SHP77 (cell line): ENCODE results near the gene LSAMP.

ENCODE experiments used
- DNase-seq, 2 experiments: peaks; one replicate each; lab custom pipeline; 2025; lab: John Stamatoyannopoulos, UW

Gene LSAMP

GRCh38 chr3:116164039-116164438 lies 281.2 kb downstream of the LSAMP start:
- no peak for DNase-seq

- DNase-seq = no peak
Observed at GRCh38 chr3:116161575-116162525, 283.4 kb downstream of the LSAMP start.

- DNase-seq = no peak
Observed at GRCh38 chr3:116160594-116160993, 284.7 kb downstream of the LSAMP start.

GRCh38 chr3:116155841-116156240 lies 289.4 kb downstream of the LSAMP start:
- no peak for DNase-seq

GRCh38 chr3:116154389-116154788 lies 290.9 kb downstream of the LSAMP start:
- no peak for DNase-seq

GRCh38 chr3:116153174-116153573 lies 292.1 kb downstream of the LSAMP start:
- no peak for DNase-seq

- DNase-seq = no peak
Observed at GRCh38 chr3:116150655-116151167, 294.6 kb downstream of the LSAMP start.

GRCh38 chr3:116148881-116149851 lies 296.1 kb downstream of the LSAMP start:
- DNase-seq = peak in 1 of 2 experiments; percentile 22

- DNase-seq = no peak
Observed at GRCh38 chr3:116145613-116146012, 299.7 kb downstream of the LSAMP start.

GRCh38 chr3:116141724-116142123 lies 303.6 kb downstream of the LSAMP start:
- no peak for DNase-seq

GRCh38 chr3:116140100-116140689 lies 305.1 kb downstream of the LSAMP start:
- DNase-seq = peak in 1 of 2 experiments; percentile 26

GRCh38 chr3:116139641-116140040 lies 305.6 kb downstream of the LSAMP start:
- no peak for DNase-seq

- DNase-seq = peak; percentile 8 to 35
Observed at GRCh38 chr3:116135457-116136085, 309.7 kb downstream of the LSAMP start.

GRCh38 chr3:116129187-116129946 lies 315.9 kb downstream of the LSAMP start:
- DNase-seq = peak; percentile 45 to 63

- DNase-seq = no peak
Observed at GRCh38 chr3:116127464-116127863, 317.8 kb downstream of the LSAMP start.

- no peak for DNase-seq
Observed at GRCh38 chr3:116124166-116124565, 321.1 kb downstream of the LSAMP start.

GRCh38 chr3:116118475-116119169 lies 326.7 kb downstream of the LSAMP start:
- DNase-seq = no peak

- DNase-seq = no peak
Observed at GRCh38 chr3:116114586-116114985, 330.7 kb downstream of the LSAMP start.

GRCh38 chr3:116112696-116113095 lies 332.6 kb downstream of the LSAMP start:
- DNase-seq = no peak

- DNase-seq = no peak
Observed at GRCh38 chr3:116111765-116112164, 333.5 kb downstream of the LSAMP start.
